Activated CD8-positive, alpha-beta memory T cell treated with anti-CD3 and anti-CD28 coated beads for 24 hours (primary cell): ENCODE results near the gene FLII.
"Not testable (repeated sequence)": the region's sequence is repeated elsewhere in the genome, so short reads cannot be mapped to it uniquely, and the experiment has no call there.

Source experiments
- DNase-seq: peaks from one replicate; pipeline ENCODE4 v3.0.0-alpha.2; 2020

Gene FLII

GRCh38 chr17:18258356-18259038 lies at the start of gene FLII:
Gene FLII, minus strand, starts transcription at chr17:18258738. Its CDS starts 48 bp downstream, at chr17:18258690.
- DNase-seq = peak; percentile 85

- not testable (repeated sequence) for DNase-seq
These were observed 44.7 kb upstream of the FLII start for GRCh38 chr17:18303206-18303605.

- DNase-seq = no peak
These were observed 42.4 kb upstream of the FLII start for GRCh38 chr17:18300725-18301480.

GRCh38 chr17:18298061-18298460 lies 39.5 kb upstream of the FLII start:
- DNase-seq = not testable (repeated sequence)

GRCh38 chr17:18291718-18292540 lies 33.4 kb upstream of the FLII start:
- no peak for DNase-seq

GRCh38 chr17:18285296-18285695 lies 26.8 kb upstream of the FLII start:
- no peak for DNase-seq

GRCh38 chr17:18281788-18282187 lies 23.2 kb upstream of the FLII start:
- no peak for DNase-seq

- DNase-seq = no peak
These were observed 22.3 kb upstream of the FLII start for GRCh38 chr17:18280766-18281371.

- DNase-seq = no peak
These were observed 21.7 kb upstream of the FLII start for GRCh38 chr17:18280249-18280648.

- no peak for DNase-seq
These were observed 20.3 kb upstream of the FLII start for GRCh38 chr17:18278867-18279266.

GRCh38 chr17:18277076-18277475 lies 18.5 kb upstream of the FLII start:
- no peak for DNase-seq

- DNase-seq = no peak
These were observed 11.8 kb upstream of the FLII start for GRCh38 chr17:18270046-18270931.

- no peak for DNase-seq
These were observed 9.6 kb upstream of the FLII start for GRCh38 chr17:18267927-18268711.

- DNase-seq = no peak
These were observed 8.8 kb upstream of the FLII start for GRCh38 chr17:18267366-18267765.

- no peak for DNase-seq
These were observed 5.5 kb upstream of the FLII start for GRCh38 chr17:18263885-18264682.

GRCh38 chr17:18262641-18263040 lies 4.1 kb upstream of the FLII start:
- DNase-seq = no peak

- DNase-seq = no peak
These were observed 3.6 kb upstream of the FLII start for GRCh38 chr17:18262111-18262510.

GRCh38 chr17:18261659-18262058 lies 3.1 kb upstream of the FLII start:
- DNase-seq = no peak

GRCh38 chr17:18261146-18261515 lies 2.6 kb upstream of the FLII start:
- DNase-seq = peak; percentile 77
